CD4-positive, alpha-beta T cell treated with Interleukin-17A for 1 hour (primary cell): ENCODE results near the gene PADI2.

Experiments
- DNase-seq: peaks from one replicate; pipeline ENCODE4 v3.0.0-alpha.2; 2020

PADI2 gene

GRCh38 chr1:17137441-17137840 is 18.2 kb upstream of the PADI2 start:
- no peak for DNase-seq

- no peak for DNase-seq
Measured at GRCh38 chr1:17136936-17137335, 17.7 kb upstream of the PADI2 start.

- DNase-seq: no peak
Measured at GRCh38 chr1:17136145-17136544, 16.9 kb upstream of the PADI2 start.

GRCh38 chr1:17135530-17135929 is 16.3 kb upstream of the PADI2 start:
- no peak for DNase-seq

- DNase-seq: no peak
Measured at GRCh38 chr1:17134724-17135123, 15.5 kb upstream of the PADI2 start.

- DNase-seq: no peak
Measured at GRCh38 chr1:17134034-17134433, 14.8 kb upstream of the PADI2 start.

GRCh38 chr1:17130138-17130635 is 10.9 kb upstream of the PADI2 start:
- DNase-seq: no peak

- peak; percentile 3 for DNase-seq
Measured at GRCh38 chr1:17128361-17128760, 9.1 kb upstream of the PADI2 start.

GRCh38 chr1:17125756-17126237 is 6.5 kb upstream of the PADI2 start:
- DNase-seq: peak; percentile 78

- DNase-seq: no peak
Measured at GRCh38 chr1:17123196-17124045, 4.2 kb upstream of the PADI2 start.

GRCh38 chr1:17122521-17123164 is 3.4 kb upstream of the PADI2 start:
- DNase-seq: no peak

GRCh38 chr1:17121881-17122280 is 2.6 kb upstream of the PADI2 start:
- no peak for DNase-seq

GRCh38 chr1:17120962-17121837 is 1.9 kb upstream of the PADI2 start:
- no peak for DNase-seq

- no peak for DNase-seq
Measured at GRCh38 chr1:17120481-17120877, 1.2 kb upstream of the PADI2 start.

- DNase-seq: no peak
Measured at GRCh38 chr1:17119773-17120480, 676 bp upstream of the PADI2 start.

- DNase-seq: no peak
Measured at GRCh38 chr1:17118706-17119075, 560 bp downstream of the PADI2 start.

GRCh38 chr1:17118268-17118667 is 983 bp downstream of the PADI2 start:
- no peak for DNase-seq

GRCh38 chr1:17117451-17118265 is 1.6 kb downstream of the PADI2 start:
- no peak for DNase-seq

- DNase-seq: no peak
Measured at GRCh38 chr1:17116643-17117042, 2.6 kb downstream of the PADI2 start.

- DNase-seq: no peak
Measured at GRCh38 chr1:17113963-17114362, 5.3 kb downstream of the PADI2 start.

- no peak for DNase-seq
Measured at GRCh38 chr1:17112496-17113236, 6.6 kb downstream of the PADI2 start.
